Measurements from ENCODE around the gene DCAF7. TPM values are rescaled to one million over a fixed set of nuclear protein-coding genes. Genes with fewer than 3 reads are reported as not detected.

Gene DCAF7
- total and polyA plus RNA-seq, 2 of the 4 experiments (the other 2 are of a cell fraction), result 40.9 to 52.8 TPM

GRCh38 chr17:63624531-63624880, 74.2 kb downstream of the DCAF7 start:
- Histone ChIP-seq H3K9ac (ENCODE audit: low read depth, low read length) (no peak overlapping the region), H3K4me2 (ENCODE audit: low read depth, low read length) (no peak overlapping the region)
- POLR2A ChIA-PET (ENCODE audit: unreplicated experiment), result no interaction called here

More at GRCh38 chr17:63624531-63624880, 74.2 kb downstream of the DCAF7 start:
- WGBS, 2 experiments (ENCODE audit: extremely low coverage in 2 of 2, insufficient read length in 1 of 2), result no CpG with 5 or more reads among the region's 1 CpG
- no peak overlapping the region for H2AK9ac ChIP-seq (replicated peaks; ENCODE audit: low read depth, low read length, poor library complexity)
- H3K9me1 ChIP-seq (ENCODE audit: insufficient read depth, low read length), result 0 out of 2 replicates have a peak, but pooled peaks cover 3% of the 10 kb centered on the region
- no peaks in the 10 kb centered on the region for H3K27me3 ChIP-seq (ENCODE audit: control insufficient read depth, insufficient read depth, low read length)
- H3K18ac ChIP-seq (ENCODE audit: low read depth, low read length), result no peak overlapping the region
- H4K20me1 ChIP-seq (ENCODE audit: insufficient read depth, low read length), result peaks cover 13% of the 10 kb centered on the region
- H4K8ac ChIP-seq (ENCODE audit: low read depth in 2 of 2, low read length in 2 of 2), result no peak overlapping the region
- in situ Hi-C loops (cut with MboI; ENCODE audit: low sequenced_read_pairs), result no loop called here
- H2BK120ac ChIP-seq (ENCODE audit: low read depth, low read length), result no peak overlapping the region
- no peak overlapping the region for H3K14ac ChIP-seq (replicated peaks; ENCODE audit: low read depth, low read length)
- H4K5ac ChIP-seq (ENCODE audit: low read depth, low read length), result no peak overlapping the region
- H3K79me1 ChIP-seq (ENCODE audit: low read depth in 1 of 2, low read length in 2 of 2), result peaks cover 11 to 54% of the 10 kb centered on the region in 2 experiments; a peak in 3 of 4 replicates
- H2AFZ ChIP-seq (replicated peaks; ENCODE audit: low read length, poor library complexity), result no peak overlapping the region
- H2BK20ac ChIP-seq (ENCODE audit: low read depth, low read length), result no peak overlapping the region
- H3K9me3 ChIP-seq (ENCODE audit: control insufficient read depth, insufficient read depth, low read length), result no peaks in the 10 kb centered on the region
- no peak for TF ChIP-seq USF2 (IDR thresholded peaks at IDR 0.05; ENCODE audit: low read depth, low read length)
- no peak for TF ChIP-seq NFE2L2 (IDR thresholded peaks at IDR 0.05; ENCODE audit: low read depth, low read length)
- no peak for TF ChIP-seq RCOR1 (IDR thresholded peaks at IDR 0.05; ENCODE audit: insufficient replicate concordance, low read length)
- no peak for TF ChIP-seq MAZ (IDR thresholded peaks at IDR 0.05; ENCODE audit: borderline replicate concordance, low read depth, low read length)
- no peak for TF ChIP-seq MAFK (IDR thresholded peaks at IDR 0.05; ENCODE audit: low read depth, low read length)
- no peak for TF ChIP-seq SMC3 (IDR thresholded peaks at IDR 0.05; ENCODE audit: low read depth, low read length)
- no peak for TF ChIP-seq RAD21 (IDR thresholded peaks at IDR 0.05; ENCODE audit: low read length)
- no peak for TF ChIP-seq CEBPB (IDR thresholded peaks at IDR 0.05; ENCODE audit: low read depth, low read length)
- no peak for TF ChIP-seq CHD1 (IDR thresholded peaks at IDR 0.05; ENCODE audit: low read depth, low read length)
- TF ChIP-seq ELK1 (IDR thresholded peaks at IDR 0.05; ENCODE audit: borderline replicate concordance, low read depth, low read length), result no peak
- TF ChIP-seq POLR2A (IDR thresholded peaks at IDR 0.05; ENCODE audit: low read depth, low read length), result no peak
- no peak for TF ChIP-seq BHLHE40 (IDR thresholded peaks at IDR 0.05; ENCODE audit: low read depth, low read length)
- no peak for TF ChIP-seq MXI1 (IDR thresholded peaks at IDR 0.05; ENCODE audit: borderline replicate concordance, low read depth, low read length)
- TF ChIP-seq CTCF (conservative IDR thresholded peaks at IDR 0.05; ENCODE audit: low read depth, low read length), result no peak
- no peak for TF ChIP-seq RFX5 (IDR thresholded peaks at IDR 0.05; ENCODE audit: low read depth, low read length)
- CTCF ChIA-PET, result interaction anchor here (0.6 to 1.1 kb wide), 3 partner anchors 13 to 257 kb away, joined by 3 read pairs; no protein-coding TSS in a partner anchor
- H3K23ac ChIP-seq (ENCODE audit: low read depth, low read length), result no peak overlapping the region
- intact Hi-C loops (cut with micrococcal nuclease), result no loop called here
- no peak overlapping the region for H3K4ac ChIP-seq (ENCODE audit: low read depth, low read length)
- BruUV-seq (replicated peaks), result no TSS peak
- no peak for ATAC-seq (ENCODE audit: low read depth)
- H2AK5ac ChIP-seq (ENCODE audit: low read depth, low read length), result no peak overlapping the region
- DNase-seq, result no peak
- H2BK5ac ChIP-seq (ENCODE audit: low read depth, low read length, poor library complexity, severe bottlenecking), result no peak overlapping the region
- no peak overlapping the region for H2BK15ac ChIP-seq (ENCODE audit: low read depth, low read length)
- H3K4me3 ChIP-seq (ENCODE audit: insufficient read depth, low read depth, low read length), result no peak overlapping the region
- no peak overlapping the region for H4K91ac ChIP-seq (ENCODE audit: insufficient read depth, low read depth, low read length)
- no peak overlapping the region for H3K56ac ChIP-seq (ENCODE audit: extremely low read depth, insufficient read depth, low read length)
- dilution Hi-C loops (cut with HindIII; ENCODE audit: low sequenced_read_pairs, unreplicated experiment), result no loop called here
- H3K36me3 ChIP-seq (ENCODE audit: control insufficient read depth, insufficient read depth, low read length), result no peaks in the 10 kb centered on the region
- no peak overlapping the region for H3K27ac ChIP-seq (ENCODE audit: insufficient read depth, low read length)
- peaks cover 6% of the 10 kb centered on the region; the same call in 1 of the 2 replicates for H3K4me1 ChIP-seq (ENCODE audit: control insufficient read depth, insufficient read depth, low read length)

All from IMR-90 (cell line).